C4-2B (cell line): ENCODE data around the gene ROCK1.
"Not testable (repeated sequence)": the region's sequence is repeated elsewhere in the genome, so short reads cannot be mapped to it uniquely, and the experiment has no call there.

ENCODE experiments used
- H3K27ac ChIP-seq: fragments of 450-650 bp; 2 replicates; pipeline ENCODE4 v1.5.1; 2017
- ZFX ChIP-seq: fragments of 450-650 bp; IDR thresholded peaks from 2 replicates; pipeline ENCODE4 v1.6.1; 2017
- TF ChIP-seq, protein P1 (sequence below): fragments of 450-650 bp; conservative IDR thresholded peaks from 2 replicates; pipeline ENCODE4 v1.5.1; 2017; ENCODE audit warnings: mild to moderate bottlenecking

Gene ROCK1

DNA sequence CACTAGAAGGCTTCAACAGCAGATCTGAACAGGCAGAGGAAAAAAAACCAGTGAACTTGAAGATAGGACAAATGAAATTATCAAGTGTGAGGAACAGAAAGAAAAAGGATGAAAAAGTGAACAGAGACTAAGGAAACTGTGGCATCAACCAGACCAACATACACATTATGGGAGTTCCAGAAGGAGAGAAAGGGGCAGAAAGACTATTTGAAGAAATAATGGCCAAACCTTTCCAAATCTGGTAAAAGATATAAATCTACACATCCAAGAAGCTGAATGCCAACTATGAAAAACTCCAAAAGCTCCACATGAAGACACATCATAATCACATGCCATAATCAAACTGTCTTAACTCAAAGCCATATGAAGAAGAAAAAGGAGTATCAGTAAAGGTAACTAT lies 79.8 kb downstream of the ROCK1 start:
- no peak overlapping the region for H3K27ac ChIP-seq
- TF ChIP-seq ZFX: no peak
- TF ChIP-seq, protein P1, sequence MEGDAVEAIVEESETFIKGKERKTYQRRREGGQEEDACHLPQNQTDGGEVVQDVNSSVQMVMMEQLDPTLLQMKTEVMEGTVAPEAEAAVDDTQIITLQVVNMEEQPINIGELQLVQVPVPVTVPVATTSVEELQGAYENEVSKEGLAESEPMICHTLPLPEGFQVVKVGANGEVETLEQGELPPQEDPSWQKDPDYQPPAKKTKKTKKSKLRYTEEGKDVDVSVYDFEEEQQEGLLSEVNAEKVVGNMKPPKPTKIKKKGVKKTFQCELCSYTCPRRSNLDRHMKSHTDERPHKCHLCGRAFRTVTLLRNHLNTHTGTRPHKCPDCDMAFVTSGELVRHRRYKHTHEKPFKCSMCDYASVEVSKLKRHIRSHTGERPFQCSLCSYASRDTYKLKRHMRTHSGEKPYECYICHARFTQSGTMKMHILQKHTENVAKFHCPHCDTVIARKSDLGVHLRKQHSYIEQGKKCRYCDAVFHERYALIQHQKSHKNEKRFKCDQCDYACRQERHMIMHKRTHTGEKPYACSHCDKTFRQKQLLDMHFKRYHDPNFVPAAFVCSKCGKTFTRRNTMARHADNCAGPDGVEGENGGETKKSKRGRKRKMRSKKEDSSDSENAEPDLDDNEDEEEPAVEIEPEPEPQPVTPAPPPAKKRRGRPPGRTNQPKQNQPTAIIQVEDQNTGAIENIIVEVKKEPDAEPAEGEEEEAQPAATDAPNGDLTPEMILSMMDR: no peak

GRCh38 chr18:21018257-21018656 lies 93.4 kb downstream of the ROCK1 start:
- H3K27ac ChIP-seq: not testable (repeated sequence)

DNA sequence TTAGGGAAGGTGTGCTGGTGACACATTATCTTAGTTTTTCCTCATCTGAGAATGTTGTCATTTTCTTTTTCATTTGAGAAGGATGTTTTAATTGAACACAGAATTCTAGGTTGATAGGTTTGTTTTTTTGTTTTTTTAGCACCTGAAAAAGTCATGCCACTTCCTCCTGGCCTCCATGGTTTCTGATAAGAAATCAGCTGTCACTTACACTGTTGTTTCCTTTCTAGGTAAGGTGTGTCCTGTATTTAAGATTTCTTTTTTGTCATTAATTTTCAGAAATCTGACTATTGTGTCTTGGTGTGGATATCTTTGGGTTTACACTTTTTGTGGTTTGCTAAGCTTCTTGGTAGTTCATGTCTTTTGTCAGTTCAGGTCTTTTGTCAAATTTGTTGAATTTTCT lies 99.3 kb downstream of the ROCK1 start:
- H3K27ac ChIP-seq: no peak overlapping the region
- no peak for TF ChIP-seq ZFX
- TF ChIP-seq, protein P1: no peak

GRCh38 chr18:21004726-21005125 lies 106.9 kb downstream of the ROCK1 start:
- no peak overlapping the region for H3K27ac ChIP-seq
- TF ChIP-seq, protein P1: no peak
- TF ChIP-seq ZFX: no peak

DNA sequence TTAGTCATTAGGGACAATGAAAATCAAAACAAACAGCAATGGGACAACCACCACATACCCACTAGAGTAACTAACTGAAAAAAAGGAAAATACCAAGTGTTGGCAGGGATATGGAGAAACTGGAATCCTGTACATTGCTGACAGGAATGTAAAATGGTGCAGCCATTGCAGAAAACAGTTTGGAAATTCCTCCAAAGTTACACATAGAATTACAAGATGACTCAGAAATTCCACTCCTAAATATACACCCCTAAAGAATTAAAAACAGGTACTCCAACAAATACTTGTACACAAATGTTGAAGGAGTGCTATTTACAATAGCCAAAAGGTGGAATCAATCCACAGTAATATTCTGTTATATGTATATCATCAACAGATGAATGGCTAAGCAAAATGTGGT lies 110.9 kb downstream of the ROCK1 start:
- H3K27ac ChIP-seq: no peak overlapping the region
- no peak for TF ChIP-seq ZFX
- TF ChIP-seq, protein P1: no peak

DNA sequence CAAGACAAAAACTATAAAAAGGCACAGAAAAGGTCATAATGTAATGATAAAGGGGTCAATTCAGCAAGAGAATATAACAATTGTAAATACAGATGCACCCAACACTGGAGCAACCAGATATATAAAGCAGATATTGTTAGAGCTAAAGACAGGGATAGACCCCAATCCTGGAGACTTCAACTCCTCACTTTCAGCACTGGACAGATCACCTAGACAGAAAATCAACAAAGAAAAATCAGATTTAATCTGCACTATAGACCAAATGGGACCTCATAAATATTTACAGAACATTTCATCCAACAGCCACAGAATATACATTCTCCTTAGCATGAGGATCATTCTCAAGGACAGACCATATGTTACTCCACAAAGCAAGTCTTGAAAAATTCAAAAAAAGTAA lies 114.2 kb downstream of the ROCK1 start:
- no peak for TF ChIP-seq ZFX
- TF ChIP-seq, protein P1: no peak
- no peak overlapping the region for H3K27ac ChIP-seq

DNA sequence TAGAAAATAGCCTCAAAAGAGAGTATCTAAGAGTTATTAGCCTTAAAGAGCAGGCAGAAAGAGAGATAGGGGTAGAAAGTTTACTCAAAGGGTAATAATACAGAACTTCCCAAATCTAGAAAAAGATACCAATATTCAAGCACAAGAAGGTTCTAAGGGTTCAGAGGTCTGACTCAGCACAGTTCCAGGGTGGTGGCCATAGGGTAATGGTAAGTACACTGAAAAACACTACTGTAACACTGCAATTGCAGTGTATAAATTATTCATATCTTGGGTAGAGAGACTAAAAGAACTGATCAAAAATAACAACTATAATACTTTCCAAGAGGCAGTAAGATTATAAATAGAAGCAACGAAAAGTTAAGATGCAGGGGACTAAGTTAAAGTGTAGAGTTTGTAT lies 115.2 kb downstream of the ROCK1 start:
- TF ChIP-seq ZFX: no peak
- TF ChIP-seq, protein P1: no peak
- H3K27ac ChIP-seq: no peak overlapping the region

- TF ChIP-seq ZFX: no peak
- TF ChIP-seq, protein P1: no peak
- no peak overlapping the region for H3K27ac ChIP-seq
Measured at GRCh38 chr18:20988726-20989125, 122.9 kb downstream of the ROCK1 start.
